Measurements from ENCODE around the gene KSR2.

Gene KSR2

GRCh38 chr12:117622741-117623140 is 346.0 kb downstream of the KSR2 start:
- Histone ChIP-seq H3K79me2 (no peaks in the 10 kb centered on the region), H2AFZ (no peak overlapping the region), H3K4me2 (ENCODE audit: low read length) (no peak overlapping the region), H3K4me1 (no peaks in the 10 kb centered on the region), H3K27me3 (ENCODE audit: control insufficient read depth, insufficient read depth, low read length) (no peaks in the 10 kb centered on the region), H3K9me3 (ENCODE audit: control insufficient read depth, low read length) (no peaks in the 10 kb centered on the region), H3K4me3 (ENCODE audit: low read depth, low read length) (no peak overlapping the region), H3K9ac (no peak overlapping the region), H3K36me3 (ENCODE audit: control insufficient read depth, insufficient read depth, low read length) (no peaks in the 10 kb centered on the region), H3K27ac (no peak overlapping the region)
- no peak for TF ChIP-seq CTCF (IDR thresholded peaks at IDR 0.05)

GRCh38 chr12:117622087-117622486 is 346.7 kb downstream of the KSR2 start:
- H3K79me2 ChIP-seq = no peaks in the 10 kb centered on the region
- no peak overlapping the region for H3K4me2 ChIP-seq (ENCODE audit: low read length)
- H3K4me1 ChIP-seq = no peaks in the 10 kb centered on the region

GRCh38 chr12:117607778-117608177 is 361.0 kb downstream of the KSR2 start:
- no peak for TF ChIP-seq CTCF (IDR thresholded peaks at IDR 0.05)
- no peak overlapping the region for H3K4me3 ChIP-seq (ENCODE audit: low read depth, low read length)
- H3K9ac ChIP-seq = no peak overlapping the region
- H3K27ac ChIP-seq = no peak overlapping the region
- no peaks in the 10 kb centered on the region for H3K9me3 ChIP-seq (ENCODE audit: control insufficient read depth, low read length)
- H3K79me2 ChIP-seq = no peaks in the 10 kb centered on the region
- no peaks in the 10 kb centered on the region for H3K36me3 ChIP-seq (ENCODE audit: control insufficient read depth, insufficient read depth, low read length)
- H2AFZ ChIP-seq = no peak overlapping the region
- no peaks in the 10 kb centered on the region for H3K27me3 ChIP-seq (ENCODE audit: control insufficient read depth, insufficient read depth, low read length)
- H3K4me1 ChIP-seq = no peaks in the 10 kb centered on the region
- no peak overlapping the region for H3K4me2 ChIP-seq (ENCODE audit: low read length)

More at GRCh38 chr12:117622087-117622486, 346.7 kb downstream of the KSR2 start:
- Histone ChIP-seq H3K4me3 (ENCODE audit: low read depth, low read length) (no peak overlapping the region), H3K27me3 (ENCODE audit: control insufficient read depth, insufficient read depth, low read length) (no peaks in the 10 kb centered on the region), H3K9me3 (ENCODE audit: control insufficient read depth, low read length) (no peaks in the 10 kb centered on the region), H3K9ac (no peak overlapping the region), H3K36me3 (ENCODE audit: control insufficient read depth, insufficient read depth, low read length) (no peaks in the 10 kb centered on the region), H2AFZ (no peak overlapping the region), H3K27ac (no peak overlapping the region)
- no peak for TF ChIP-seq CTCF (IDR thresholded peaks at IDR 0.05)

- Histone ChIP-seq H3K27me3 (ENCODE audit: control insufficient read depth, insufficient read depth, low read length) (no peaks in the 10 kb centered on the region), H3K79me2 (no peaks in the 10 kb centered on the region), H3K4me3 (ENCODE audit: low read depth, low read length) (no peak overlapping the region), H3K36me3 (ENCODE audit: control insufficient read depth, insufficient read depth, low read length) (no peaks in the 10 kb centered on the region), H3K9me3 (ENCODE audit: control insufficient read depth, low read length) (no peaks in the 10 kb centered on the region), H2AFZ (no peak overlapping the region), H3K4me2 (ENCODE audit: low read length) (no peak overlapping the region), H3K4me1 (no peaks in the 10 kb centered on the region), H3K9ac (no peak overlapping the region), H3K27ac (no peak overlapping the region)
- TF ChIP-seq CTCF (IDR thresholded peaks at IDR 0.05) = no peak
Observed at GRCh38 chr12:117606945-117607344, 361.8 kb downstream of the KSR2 start.

- Histone ChIP-seq H3K36me3 (ENCODE audit: control insufficient read depth, insufficient read depth, low read length) (no peaks in the 10 kb centered on the region), H3K79me2 (no peaks in the 10 kb centered on the region), H3K4me2 (ENCODE audit: low read length) (no peak overlapping the region), H3K27me3 (ENCODE audit: control insufficient read depth, insufficient read depth, low read length) (no peaks in the 10 kb centered on the region), H3K9ac (no peak overlapping the region), H3K4me1 (no peaks in the 10 kb centered on the region), H3K9me3 (ENCODE audit: control insufficient read depth, low read length) (no peaks in the 10 kb centered on the region), H3K27ac (no peak overlapping the region), H3K4me3 (ENCODE audit: low read depth, low read length) (no peak overlapping the region), H2AFZ (no peak overlapping the region)
- no peak for TF ChIP-seq CTCF (IDR thresholded peaks at IDR 0.05)
Observed at GRCh38 chr12:117606024-117606423, 362.8 kb downstream of the KSR2 start.

Data from parathyroid adenoma (tissue), 2 donors.